ENCODE data around the gene CHMP6.

Gene CHMP6

DNA sequence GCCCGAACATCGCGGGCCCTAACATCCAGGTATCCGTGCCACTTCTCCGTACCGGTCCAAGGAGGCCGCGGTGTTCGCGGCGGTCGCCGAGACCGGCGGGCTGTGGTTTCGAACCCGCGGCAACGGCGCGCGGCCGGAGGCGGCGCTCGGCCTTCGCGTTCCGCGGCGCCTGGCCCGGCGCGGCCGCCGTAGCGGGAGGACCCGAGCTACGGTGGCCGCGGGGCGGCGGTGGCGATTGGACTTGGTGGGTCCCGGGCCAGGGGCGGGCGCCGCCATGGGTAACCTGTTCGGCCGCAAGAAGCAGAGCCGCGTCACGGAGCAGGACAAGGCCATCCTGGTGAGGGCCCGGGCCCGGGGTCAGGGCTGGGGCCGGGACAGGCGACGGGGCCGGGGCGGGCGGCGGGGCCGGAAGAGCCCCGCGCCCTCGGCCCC is at the start of gene CHMP6:
CHMP6 (plus strand) TSS at position 197 of the 432 bp plus-strand sequence; CDS start at position 275, 78 bp downstream.
- DNase-seq = peak; percentile 35

DNA sequence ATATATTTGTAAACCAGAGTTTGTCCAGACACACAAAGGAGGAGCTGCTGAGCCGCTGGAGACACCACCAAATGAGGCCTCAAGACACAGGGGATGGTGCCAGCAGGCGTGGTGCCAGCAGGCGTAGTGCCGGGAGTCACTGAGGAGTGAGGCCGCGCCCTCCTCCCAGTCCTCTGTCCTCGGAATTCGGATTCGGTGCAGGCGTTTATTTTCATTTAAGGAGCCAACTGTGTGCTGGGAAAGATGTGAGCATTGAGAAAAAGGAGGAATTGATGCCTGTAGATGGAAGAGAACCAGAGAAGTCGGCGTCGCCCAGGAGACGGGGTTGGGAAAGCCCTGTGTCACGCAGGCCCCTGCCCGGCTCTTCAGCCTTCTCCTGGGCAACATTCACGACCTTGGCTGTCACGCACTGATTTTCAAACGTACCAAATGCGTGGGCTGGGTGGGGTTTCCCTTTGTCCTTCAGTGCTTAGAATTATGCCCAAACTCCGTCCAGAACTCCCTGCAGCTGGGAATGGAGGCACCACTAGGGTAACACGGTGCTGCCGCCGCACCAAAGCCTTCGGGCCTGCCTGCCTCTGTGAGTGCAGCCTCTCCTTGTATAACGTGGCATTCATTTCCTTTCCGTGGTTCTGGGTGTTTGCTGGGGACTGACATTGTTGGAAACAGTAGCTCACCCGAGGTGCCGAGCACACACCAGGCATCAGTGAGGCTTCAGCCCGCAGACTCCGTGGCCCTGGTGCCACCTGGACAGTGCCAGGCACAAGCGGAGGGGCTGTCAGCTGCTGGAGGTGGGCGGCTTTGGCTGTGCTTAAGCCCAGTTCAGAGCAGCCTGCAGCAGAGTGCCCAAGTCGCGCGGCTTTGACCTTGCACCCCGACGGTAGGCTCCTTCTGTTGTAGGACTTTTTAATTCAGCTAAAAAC is 49.0 kb upstream of the CHMP6 start:
- DNase-seq = peak; percentile 20

DNA sequence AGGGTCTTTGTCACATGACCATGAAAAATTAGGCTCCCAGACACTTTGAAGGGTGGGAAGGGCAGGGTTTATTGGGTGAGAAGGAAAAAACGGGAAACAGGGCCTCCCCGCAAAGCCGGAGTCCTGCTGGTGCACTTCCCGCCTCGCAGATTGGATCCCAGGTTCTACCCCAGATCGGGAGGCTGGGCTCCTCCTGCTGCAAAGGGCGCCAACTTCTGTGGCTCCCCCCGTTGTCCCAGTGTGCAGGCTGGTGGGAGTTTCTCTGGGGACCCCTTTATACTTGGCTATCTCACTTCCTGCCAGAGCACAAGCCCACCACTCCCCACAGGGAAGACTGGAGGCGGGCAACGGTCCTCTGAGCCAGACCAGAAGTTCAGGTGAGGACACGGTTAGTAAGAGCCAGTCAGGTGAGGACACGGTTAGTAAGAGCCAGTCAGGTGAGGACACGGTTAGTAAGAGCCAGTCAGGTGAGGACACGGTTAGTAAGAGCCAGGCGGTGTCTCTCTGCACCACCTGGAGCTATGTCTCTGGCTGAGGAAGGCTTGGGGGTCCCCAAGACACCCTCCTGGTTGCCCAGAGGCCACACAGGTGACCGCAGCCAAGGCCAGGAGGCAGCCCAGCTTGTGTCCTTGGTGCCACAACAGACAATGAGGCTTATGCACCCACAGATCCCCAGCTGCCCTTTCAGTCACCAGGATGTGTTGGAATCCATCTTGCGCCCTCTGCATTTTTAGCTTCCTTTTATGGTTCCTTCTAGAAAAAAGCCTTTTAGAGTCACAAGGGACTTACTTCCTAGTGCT is 48.1 kb upstream of the CHMP6 start:
- DNase-seq = no peak

DNA sequence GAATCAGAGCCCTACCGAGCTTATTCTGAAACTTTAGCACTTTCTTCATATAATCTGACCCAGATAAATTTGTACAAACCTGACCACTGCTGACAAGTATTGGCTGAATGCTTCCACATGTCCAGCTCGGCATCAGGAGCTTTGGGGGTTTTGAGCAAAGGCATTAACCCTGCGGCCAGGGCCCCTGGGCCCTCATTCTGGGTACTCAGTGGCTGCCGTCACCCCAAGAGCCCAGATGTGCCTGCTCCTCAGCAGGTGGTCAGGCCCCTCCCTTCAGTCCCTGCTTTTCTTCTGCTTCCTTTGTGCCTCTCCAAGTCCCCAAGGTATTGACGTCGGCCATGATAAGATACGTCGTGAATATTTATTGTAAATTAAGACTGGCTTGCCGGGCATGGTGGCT is 47.3 kb upstream of the CHMP6 start:
- DNase-seq = no peak

DNA sequence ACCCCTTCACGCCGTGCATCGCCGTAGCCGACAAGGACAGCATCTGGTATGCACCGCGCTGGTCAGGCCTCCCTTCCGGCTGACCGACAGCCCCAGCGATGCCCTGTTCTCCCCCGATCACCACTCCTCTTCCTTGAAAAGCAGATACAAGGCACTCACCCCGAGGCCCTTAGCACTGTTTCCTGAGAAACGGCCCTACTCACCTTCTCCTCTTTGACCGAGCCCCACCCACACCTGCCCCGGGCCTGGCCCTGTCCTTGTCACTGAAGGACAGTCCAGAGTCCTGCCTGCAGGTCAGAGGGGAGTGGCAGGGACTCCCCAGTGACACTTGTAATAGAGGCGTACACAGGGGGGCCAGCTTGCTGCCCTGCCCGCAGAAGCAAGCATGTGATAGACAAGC is 45.9 kb upstream of the CHMP6 start:
- no peak for DNase-seq

DNA sequence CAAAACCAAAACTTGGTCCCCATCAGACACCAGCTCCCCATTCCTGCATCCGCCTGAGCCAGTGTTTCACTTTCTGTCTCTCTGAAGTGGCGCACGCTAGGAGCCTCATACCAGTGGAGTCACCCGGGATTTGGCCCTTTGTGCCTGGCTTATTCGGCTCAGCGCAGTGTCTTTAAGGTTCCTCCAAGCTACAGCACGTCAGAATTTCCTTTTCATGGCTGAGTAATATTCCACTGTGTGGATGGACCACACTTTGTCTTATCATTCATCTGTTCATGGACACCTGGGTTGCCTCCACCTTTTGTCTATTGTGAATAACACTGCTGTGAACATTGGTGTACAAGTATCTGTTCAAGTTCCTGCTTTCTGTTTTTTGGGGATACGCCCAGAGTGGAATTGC is 45.2 kb upstream of the CHMP6 start:
- DNase-seq = no peak

DNA sequence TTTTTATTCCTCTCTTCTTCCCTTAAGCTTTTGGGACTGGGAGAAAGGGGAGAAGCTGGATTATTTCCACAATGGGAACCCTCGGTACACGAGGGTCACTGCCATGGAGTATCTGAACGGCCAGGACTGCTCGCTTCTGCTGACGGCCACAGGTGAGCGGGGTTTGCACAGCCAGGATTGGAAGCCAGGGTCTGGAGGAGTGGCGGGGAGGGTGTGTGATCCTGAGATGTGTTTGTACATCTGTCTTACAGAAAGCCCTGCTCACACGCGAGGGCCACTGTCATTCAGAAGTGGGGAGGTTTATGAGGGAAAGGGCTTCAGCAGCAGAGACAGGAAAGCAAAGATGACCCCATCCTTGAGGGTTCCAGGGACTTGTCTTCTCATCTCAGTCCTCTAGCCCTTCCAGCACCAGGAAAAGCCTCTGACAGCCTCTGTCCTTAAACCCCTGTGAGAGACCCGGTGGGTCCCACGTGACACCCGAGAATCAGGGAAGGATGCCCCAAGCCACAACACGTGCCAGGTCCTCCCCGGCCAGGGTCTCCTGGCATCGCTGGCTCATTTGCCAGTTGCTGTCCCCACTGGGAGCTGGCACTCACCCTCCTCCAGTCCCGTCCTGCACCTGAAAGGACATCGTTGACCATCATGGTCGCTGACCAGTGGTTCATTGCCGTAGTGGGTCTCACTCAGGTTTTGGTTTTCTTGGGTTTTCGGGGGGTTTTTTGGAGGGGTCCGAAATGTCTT is 44.3 kb upstream of the CHMP6 start:
- no peak for DNase-seq

DNA sequence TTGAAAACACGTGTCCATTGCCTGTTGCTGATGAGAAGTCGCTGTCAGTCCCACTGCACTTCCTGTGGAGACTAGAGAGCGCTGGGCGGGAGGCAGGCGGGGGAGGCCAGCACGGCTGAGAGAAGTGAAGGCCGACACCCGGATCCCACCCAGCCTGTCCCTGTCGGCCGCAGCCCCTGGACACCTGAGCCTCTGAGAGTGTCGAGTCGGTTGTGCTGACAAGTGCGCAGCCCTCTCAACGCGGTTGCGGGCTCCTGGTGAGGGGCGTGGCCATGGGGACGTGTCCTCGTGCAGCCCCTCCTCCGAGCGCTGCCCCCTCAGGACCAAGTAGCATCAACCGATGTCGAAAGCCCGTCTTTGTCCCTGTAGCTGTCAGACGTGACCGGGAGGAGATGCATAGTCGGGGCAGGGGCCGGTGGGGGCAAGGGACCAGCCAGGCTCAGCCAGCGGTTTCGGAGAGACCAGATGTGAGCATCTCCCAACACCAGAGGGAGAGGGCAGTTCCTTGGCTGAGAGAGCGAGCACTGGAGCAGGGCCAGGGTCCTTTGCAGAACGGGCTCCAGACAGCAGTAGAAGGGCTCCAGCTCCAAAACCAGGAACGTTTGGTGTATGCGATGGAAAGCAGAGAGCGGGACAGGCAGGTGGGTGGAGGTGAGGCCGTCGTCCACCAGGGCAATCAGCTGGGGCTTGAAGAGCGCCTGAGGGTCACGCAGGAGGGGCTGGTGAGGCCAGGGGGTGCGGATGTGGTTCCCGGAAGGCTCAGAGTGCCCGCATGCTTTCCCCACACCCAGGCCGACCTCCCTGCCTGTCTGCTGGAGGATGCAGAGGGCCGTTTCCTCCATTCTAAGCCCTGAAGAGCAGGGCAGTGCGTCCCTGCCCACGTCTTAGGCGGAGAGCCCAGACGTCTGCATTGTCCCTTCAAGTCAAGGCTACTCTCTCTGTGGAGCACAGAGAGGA is 43.3 kb upstream of the CHMP6 start:
- DNase-seq = no peak

DNA sequence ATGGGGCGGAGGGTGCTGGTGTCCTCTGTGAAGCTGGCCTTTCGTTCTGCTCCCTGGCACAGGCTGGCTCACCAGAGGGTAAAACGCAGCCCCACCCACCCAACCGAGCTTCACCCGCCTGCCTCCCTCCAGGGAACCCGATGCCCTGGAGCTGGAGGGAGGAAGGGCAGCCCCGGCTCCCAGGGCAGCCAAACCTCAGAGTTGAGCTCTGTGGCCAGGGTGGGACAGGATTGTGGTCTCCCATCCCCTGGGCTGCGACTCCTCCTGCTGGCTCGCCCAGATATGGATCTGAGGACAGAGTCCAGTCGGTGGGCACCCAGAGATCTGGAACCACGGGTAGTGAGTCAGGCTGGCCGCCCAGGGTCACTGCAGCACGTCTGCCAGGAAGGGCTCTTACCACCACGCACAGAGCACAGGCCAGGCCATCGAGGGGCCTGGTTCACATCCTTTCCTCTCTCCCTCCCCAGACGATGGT is 42.6 kb upstream of the CHMP6 start:
- DNase-seq = no peak

DNA sequence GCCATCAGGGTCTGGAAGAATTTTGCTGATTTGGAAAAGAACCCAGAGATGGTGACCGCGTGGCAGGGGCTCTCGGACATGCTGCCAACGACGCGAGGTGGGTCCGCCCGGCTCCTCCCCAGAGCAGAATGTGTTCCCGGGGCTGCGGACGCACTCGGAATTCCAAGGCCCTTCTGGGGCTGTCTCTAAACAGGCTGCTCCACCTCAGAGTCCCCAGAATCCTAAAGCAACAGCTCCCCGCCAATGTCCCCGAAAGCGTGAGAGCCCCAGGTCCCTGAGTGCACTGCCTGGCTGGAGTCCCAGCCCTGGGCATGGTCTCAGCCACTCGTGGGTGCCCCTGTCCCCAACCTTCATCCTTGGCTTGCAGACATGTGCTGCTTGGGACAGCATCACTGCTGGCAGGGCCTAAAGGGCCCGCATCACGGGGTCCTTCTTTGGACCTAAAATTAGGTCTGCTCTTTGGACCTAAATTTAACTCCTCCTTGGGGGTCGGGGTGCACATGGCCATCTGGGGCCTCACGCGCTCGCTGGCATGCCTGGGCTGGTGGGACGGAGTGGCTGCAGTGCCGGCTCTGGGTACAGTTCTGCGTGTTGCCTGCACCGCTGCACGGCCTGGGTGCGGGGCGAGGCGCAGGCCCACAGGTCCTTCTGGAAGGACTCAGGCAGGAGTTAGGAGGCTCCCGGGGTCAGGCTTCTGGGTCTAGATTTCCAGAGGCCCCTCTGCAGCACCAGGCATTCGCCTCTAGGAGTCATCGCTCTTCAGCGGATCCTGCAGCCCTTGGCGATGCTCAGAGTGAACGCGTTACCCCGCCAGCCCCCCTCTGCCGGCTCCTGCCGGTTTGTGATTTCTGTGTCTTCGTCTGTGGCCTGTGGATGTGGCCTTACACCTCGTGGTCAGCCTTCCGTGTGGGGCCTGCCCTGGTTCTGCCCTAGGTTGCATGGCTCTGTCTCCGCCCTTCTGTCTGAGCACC is 41.9 kb upstream of the CHMP6 start:
- no peak for DNase-seq

DNA sequence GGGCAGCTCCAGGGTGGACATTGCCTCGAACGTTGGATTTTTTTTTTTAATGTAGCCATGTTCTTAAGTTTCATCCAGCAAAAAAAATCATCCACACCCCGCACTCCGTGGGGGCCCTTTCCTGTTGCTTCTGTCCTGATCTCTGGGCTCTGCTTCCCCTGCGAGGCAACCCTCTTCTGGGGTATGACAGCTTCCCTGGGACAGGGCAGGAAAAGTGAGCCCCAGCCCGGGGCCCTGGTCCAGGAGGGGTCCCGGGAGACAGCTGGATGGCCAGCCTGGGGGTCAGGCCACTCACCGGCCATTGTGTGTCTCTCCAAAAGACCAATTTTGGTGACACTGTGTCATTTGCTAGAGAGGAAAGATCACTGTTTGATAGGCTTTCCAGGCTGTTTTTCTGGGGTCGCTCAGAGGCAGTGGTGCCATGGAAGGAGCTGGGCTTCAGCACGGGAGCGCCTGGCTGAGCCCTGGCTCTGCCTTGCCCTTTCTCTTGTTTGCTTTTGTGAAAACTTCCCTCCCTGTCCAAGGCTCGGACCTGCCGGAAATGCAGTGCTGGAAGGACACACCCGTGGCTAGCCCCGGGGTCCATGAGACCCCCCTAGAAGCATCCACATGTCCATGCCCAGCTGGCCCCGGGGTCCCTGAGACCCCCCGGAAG is 41.0 kb upstream of the CHMP6 start:
- DNase-seq = no peak

DNA sequence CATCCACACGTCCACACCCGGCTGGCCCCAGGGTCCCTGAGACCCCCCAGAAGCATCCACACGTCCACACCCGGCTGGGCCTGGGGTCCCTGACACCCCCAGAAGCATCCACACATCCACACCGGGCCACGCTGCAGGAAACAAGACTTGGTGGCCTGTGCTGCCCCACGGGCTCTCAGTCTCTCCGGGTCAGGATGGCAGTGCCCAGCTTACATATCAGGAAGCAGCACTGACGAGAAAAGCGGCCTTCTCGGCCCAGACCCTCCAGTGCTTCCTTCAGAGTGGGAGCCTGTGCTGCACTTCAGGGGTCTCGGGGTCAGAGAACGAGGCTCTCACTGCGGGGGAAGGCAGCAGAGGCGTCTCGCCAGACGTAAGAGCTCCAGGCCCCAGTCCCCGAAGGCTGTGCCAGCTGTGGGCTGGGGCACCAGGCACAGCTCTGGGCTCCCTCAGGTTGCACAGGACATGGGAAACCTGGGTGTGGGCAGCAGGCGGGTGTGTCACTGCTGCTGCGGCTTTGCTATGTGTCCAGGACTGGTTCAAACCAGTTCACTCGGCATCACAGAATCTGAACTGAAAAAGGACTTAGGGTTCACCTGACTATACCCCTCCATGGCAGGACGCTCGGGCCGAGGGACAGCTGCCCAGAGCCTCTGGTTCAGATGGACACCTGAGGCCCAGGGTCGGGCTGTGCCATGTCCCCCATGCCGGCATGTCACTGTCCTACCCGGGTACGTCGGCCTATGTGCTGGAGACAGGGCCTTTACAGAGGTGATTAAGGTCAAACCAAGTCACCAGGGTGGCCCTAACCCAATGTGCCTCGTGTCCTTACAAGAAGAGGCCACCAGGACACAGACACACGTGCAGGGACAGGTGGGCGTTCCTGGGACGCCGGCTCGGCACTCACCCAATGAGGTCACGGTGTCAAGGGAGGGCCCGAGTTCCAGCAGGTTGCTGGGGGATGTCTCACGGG is 40.2 kb upstream of the CHMP6 start:
- no peak for DNase-seq

DNA sequence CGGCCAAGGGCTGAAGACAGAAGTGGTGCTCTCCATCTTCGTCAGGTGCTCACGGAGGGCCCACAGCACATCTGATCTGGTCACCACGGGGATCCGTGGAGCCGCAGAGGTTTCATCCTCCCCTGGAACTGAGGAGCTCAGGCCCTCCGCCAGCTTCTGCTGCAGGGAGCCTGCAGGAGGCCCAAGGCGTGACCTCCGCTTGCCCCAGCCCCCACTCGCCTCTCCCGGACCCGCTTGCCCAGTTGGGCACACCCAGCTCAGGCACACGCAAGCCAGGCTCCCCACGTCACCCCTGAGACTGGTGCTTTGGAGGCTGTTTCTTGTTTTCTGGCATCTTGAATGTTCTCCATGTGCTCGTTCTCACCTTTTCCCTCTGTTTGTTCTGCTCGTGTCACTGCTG is 39.4 kb upstream of the CHMP6 start:
- DNase-seq = no peak

DNA sequence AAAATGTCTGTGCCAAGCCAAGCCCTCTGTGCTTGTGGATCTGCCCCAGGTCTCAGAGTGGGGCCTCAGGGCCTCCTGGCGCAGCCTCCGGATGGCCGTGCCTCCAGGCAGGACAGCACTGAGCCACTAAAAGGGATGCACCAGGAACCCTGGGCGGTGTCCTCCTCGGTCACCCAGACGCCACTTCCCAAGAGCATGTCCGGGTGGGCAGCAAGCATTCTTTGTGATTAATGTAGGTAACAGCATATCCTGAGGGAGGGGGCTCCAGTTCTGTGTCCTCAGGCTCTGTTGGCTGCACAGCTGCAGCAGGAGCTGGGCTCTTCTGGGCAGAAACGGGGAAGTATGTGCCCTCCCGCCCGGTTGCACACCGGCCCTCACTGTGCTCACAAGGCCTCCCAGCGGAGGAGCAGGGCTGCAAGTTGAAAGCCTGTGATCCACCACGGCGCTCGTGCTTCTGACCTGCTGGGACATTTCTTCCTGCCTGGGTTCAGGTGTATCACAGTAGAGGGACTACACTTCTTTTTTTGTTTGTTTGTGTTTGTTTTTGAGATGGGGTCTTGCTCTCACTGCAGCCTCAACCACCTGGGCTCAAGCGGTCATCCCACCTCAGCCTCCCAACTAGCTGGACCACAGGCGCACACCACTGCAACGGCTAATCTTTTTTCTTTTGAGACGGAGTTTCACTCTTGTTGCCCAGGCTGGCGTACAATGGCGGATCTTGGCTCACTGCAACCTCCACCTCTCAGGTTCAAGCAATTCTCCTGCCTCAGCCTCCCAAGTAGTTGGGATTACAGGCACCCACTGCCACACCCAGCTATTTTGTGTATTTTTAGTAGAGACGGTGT is 37.9 kb upstream of the CHMP6 start:
- no peak for DNase-seq

DNA sequence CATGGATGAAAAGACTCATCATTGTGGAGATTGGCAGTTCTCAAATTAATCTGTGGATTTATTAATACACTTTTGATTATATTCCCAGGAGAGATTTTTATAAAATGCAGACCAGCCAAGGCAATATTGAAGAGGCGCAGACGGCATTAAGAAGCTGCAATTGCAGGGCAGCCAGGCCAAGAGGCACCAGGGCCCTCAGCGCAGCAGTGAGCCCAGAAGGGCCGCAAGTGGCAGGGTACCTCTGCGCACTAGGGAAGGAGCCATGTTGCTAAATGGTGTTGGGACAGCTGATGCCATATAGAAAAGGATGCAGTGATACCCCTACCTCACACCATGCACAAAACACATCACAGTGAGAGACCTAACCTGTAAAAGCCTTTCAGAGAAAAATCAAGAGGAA is 36.6 kb upstream of the CHMP6 start:
- no peak for DNase-seq

DNA sequence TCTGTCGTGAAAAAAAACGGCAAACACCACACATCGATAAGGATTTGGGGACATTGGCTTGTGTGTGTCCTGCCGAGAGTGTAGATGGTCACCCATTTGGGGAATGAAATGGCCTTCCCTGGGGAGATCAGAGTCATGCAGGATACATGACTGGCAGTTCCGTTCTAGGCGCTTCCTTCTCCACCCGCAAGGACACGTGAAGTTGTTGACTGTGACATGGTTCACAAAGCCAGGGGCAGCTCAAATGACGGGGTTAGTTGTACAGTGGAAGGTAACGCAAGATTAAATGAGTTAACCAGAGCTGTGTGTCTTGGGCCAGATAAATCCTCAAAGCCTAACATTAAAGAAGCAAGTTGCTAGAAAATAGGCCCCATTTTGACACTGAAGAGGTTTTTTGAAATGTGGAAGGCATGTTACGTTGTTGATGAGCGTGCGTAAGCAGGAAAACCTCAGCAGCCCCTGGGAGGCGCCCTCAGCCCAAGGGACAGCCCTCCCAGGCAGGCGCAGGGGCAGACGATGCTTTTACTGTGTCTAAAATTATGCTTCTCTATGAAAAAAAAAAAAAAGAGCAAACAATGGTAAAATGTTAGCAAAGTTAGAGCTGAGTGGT is 35.9 kb upstream of the CHMP6 start:
- no peak for DNase-seq
